HepG2 (cell line): ENCODE measurements around the gene TP53BP2. TPM values are rescaled to one million over a fixed set of nuclear protein-coding genes. Genes with fewer than 3 reads are reported as not detected.

Source experiments
- ATAC-seq: fragments of 200-7000 bp; cut with Tn5 transposase; 3 replicates; pipeline ENCODE4 v1.9.1; 2020; ENCODE audit warnings: mild to moderate bottlenecking, moderate library complexity
- BruUV-seq: library from RNA; stranded (reverse); fragments of 400-500 nt; replicated peaks from 2 replicates; lab custom pipeline; 2021; lab: Mats Ljungman, UMichigan
- CTCF ChIA-PET: fragments of 300-600 bp; formaldehyde crosslinking; extraction: SDS; loops from one replicate; lab custom pipeline; 2021; ENCODE audit warnings: low total read pairs, inconsistent platforms, low intra/inter-chr PET ratio; lab: Yijun Ruan, JAX
- POLR2A ChIA-PET: fragments of 350-600 bp; sonication (Branson Sonifier 250); formaldehyde crosslinking; loops from one replicate; lab custom pipeline; 2020; ENCODE audit warnings: antibody characterized with exemption, inconsistent platforms; lab: Yijun Ruan, JAX
- DNase-seq: peaks from one replicate; pipeline ENCODE4 v3.0.0-alpha.2; 2015; ENCODE audit warnings: low spot score
- FAIRE-seq: peaks from 3 replicates; lab custom pipeline; 2011; peaks lifted over from hg19 to GRCh38; lab: Jason Lieb, UNC
- H2AFZ ChIP-seq: one replicate; pipeline ENCODE4 v1.6.1; 2011; ENCODE audit warnings: low read length, inconsistent platforms
- H3K27ac ChIP-seq: fragments of 300-600 bp; 3 replicates; pipeline ENCODE4 v1.8.0; 2011; ENCODE audit warnings: mixed run types, mild to moderate bottlenecking, mixed read lengths, low read length, inconsistent platforms; ENCODE audit not compliant: insufficient read depth; ENCODE audit errors: extremely low read length
- H3K27me3 ChIP-seq, 2 experiments: fragments of 200-600 bp in 1 of 2; 2 replicates in 1 of 2; 3 replicates in 1 of 2; pipeline versions ENCODE4 v1.6.0 to v1.8.0; 2011; ENCODE audit warnings: low read length in 2 of 2, mild to moderate bottlenecking in 2 of 2, moderate library complexity in 2 of 2, inconsistent platforms in 1 of 2; ENCODE audit not compliant: insufficient read depth in 2 of 2, control insufficient read depth in 1 of 2
- H3K36me3 ChIP-seq, 2 experiments: fragments of 200-600 bp in 1 of 2; replicated peaks in 1 of 2; 2 replicates in 1 of 2; 3 replicates in 1 of 2; pipeline versions ENCODE4 v1.5.1 to v1.8.0; 2011; ENCODE audit warnings: low read length in 2 of 2, inconsistent platforms in 1 of 2; ENCODE audit not compliant: insufficient read depth in 2 of 2, control insufficient read depth in 1 of 2
- H3K4me1 ChIP-seq: 2 replicates; pipeline ENCODE4 v1.5.1; 2012; ENCODE audit warnings: low read length, inconsistent platforms; ENCODE audit not compliant: insufficient read depth
- H3K4me2 ChIP-seq: 2 replicates; pipeline ENCODE4 v1.6.0; 2011; ENCODE audit warnings: low read depth, low read length, inconsistent platforms
- H3K4me3 ChIP-seq, 3 experiments: fragments of 200-600 bp in 1 of 3; sonication (generic), shearing (Covaris generic) in 1 of 3; replicated peaks in 1 of 3; 2 replicates each; pipeline ENCODE4 v1.5.1; 2011 to 2016; ENCODE audit warnings: low read length in 3 of 3, inconsistent platforms in 2 of 3, low read depth in 2 of 3, mild to moderate bottlenecking in 2 of 3, control low read depth in 1 of 3, mixed read lengths in 1 of 3; ENCODE audit not compliant: insufficient read depth in 1 of 3
- H3K79me2 ChIP-seq: one replicate; pipeline ENCODE4 v1.6.1; 2011; ENCODE audit warnings: low read length, inconsistent platforms; ENCODE audit not compliant: insufficient read depth
- H3K9ac ChIP-seq: 2 replicates; pipeline ENCODE4 v1.6.0; 2011; ENCODE audit warnings: mild to moderate bottlenecking, low read depth, low read length, inconsistent platforms; ENCODE audit not compliant: insufficient read depth
- H3K9me3 ChIP-seq: 2 replicates; pipeline ENCODE4 v1.5.1; 2012; ENCODE audit warnings: mild to moderate bottlenecking, low read length
- H4K20me1 ChIP-seq: 2 replicates; pipeline ENCODE4 v1.6.0; 2011; ENCODE audit warnings: inconsistent platforms, mild to moderate bottlenecking, low read length, moderate library complexity; ENCODE audit not compliant: insufficient read depth
- AGO1 ChIP-seq: fragments of 200-400 bp; formaldehyde crosslinking; IDR thresholded peaks from 2 replicates; pipeline ENCODE4 v1.6.1; 2017; ENCODE audit warnings: mild to moderate bottlenecking, low read depth, low read length, moderate library complexity; ENCODE audit not compliant: poor library complexity, severe bottlenecking
- CAMTA2 ChIP-seq: sonication (generic); formaldehyde crosslinking; IDR thresholded peaks from 2 replicates; pipeline ENCODE4 v1.4.0; 2020; ENCODE audit warnings: mild to moderate bottlenecking, missing genetic modification reagents, borderline replicate concordance
- HES4 ChIP-seq: sonication (generic); formaldehyde crosslinking; IDR thresholded peaks from 2 replicates; pipeline ENCODE4 v1.9.0; 2021; ENCODE audit warnings: mild to moderate bottlenecking, missing genetic modification reagents, borderline replicate concordance
- MIER2 ChIP-seq: IDR thresholded peaks from 2 replicates; pipeline ENCODE4 v1.6.1; 2016; ENCODE audit warnings: missing biosample characterization, missing genetic modification reagents
- MLX ChIP-seq: IDR thresholded peaks from 2 replicates; pipeline ENCODE4 v1.6.1; 2016
- MTA1 ChIP-seq: sonication (generic); formaldehyde crosslinking; IDR thresholded peaks from 2 replicates; pipeline ENCODE4 v1.4.0; 2020; ENCODE audit warnings: missing genetic modification reagents, mild to moderate bottlenecking, borderline replicate concordance
- MYPOP ChIP-seq: sonication (generic); formaldehyde crosslinking; IDR thresholded peaks from 2 replicates; pipeline ENCODE4 v1.8.1; 2023; ENCODE audit warnings: mild to moderate bottlenecking, moderate library complexity, missing genetic modification reagents
- RBM22 ChIP-seq: fragments of 200-400 bp; formaldehyde crosslinking; optimal IDR thresholded peaks from 2 replicates; pipeline ENCODE3; 2017; ENCODE audit warnings: mild to moderate bottlenecking, low read length, moderate library complexity
- ZNF17 ChIP-seq: sonication (generic); formaldehyde crosslinking; IDR thresholded peaks from 2 replicates; pipeline ENCODE4 v1.5.0; 2020; ENCODE audit warnings: mild to moderate bottlenecking, missing genetic modification reagents
- ZNF260 ChIP-seq: sonication (generic); formaldehyde crosslinking; IDR thresholded peaks from 2 replicates; pipeline ENCODE4 v1.4.0; 2020; ENCODE audit warnings: missing genetic modification reagents, low read depth, mild to moderate bottlenecking, borderline replicate concordance
- ZNF687 ChIP-seq: sonication (generic); formaldehyde crosslinking; IDR thresholded peaks from 2 replicates; pipeline ENCODE4 v1.5.1; 2020; ENCODE audit warnings: mild to moderate bottlenecking, missing genetic modification reagents, moderate library complexity
- WGBS: methylation state at CpG from one replicate; pipeline ENCODE4 v1.1.6; 2017; ENCODE audit warnings: low lambda C conversion rate; 5-methylcytosine and 5-hydroxymethylcytosine counted together
- in situ Hi-C: cut with HindIII; loops from 2 replicates; pipeline ENCODE4 v1.10.0; 2017; ENCODE audit warnings: low pct_unique_long_range_greater_than_20kb; ENCODE audit not compliant: extremely low pct_ligation_motif_present
- intact Hi-C: fragments of 100-400 bp; cut with micrococcal nuclease; formaldehyde crosslinking; loops from one replicate; pipeline ENCODE4 v1.10.0; 2022; ENCODE audit not compliant: unreplicated experiment
- polyA plus RNA-seq, 8 experiments: library from polyadenylated mRNA; depleted of rRNA in 3 of 8; stranded (reverse) in 7 of 8; unstranded in 1 of 8; fragments of >200 nt; fragmentation: Illumina TruSeq in 4 of 8; extraction: Trizol in 4 of 8; gene quantifications; 2 replicates each; pipeline versions ENCODE4 v1.2.1 to v1.2.3, GENCODE V29; 2011 to 2016; ENCODE audit warnings: low read depth in 4 of 8, missing spikeins in 1 of 8, mixed read lengths in 1 of 8; ENCODE audit not compliant: insufficient read depth in 1 of 8
- total RNA-seq, 5 experiments: library from RNA; depleted of rRNA; stranded (reverse); fragments of >200 nt; fragmentation: Illumina TruSeq; extraction: Trizol; gene quantifications; 2 replicates each; pipeline ENCODE4 v1.2.3, GENCODE V29; 2016; ENCODE audit warnings: low read depth in 1 of 5
- TF ChIP-seq, protein P1 (sequence below): sonication (generic); formaldehyde crosslinking; IDR thresholded peaks from 2 replicates; pipeline ENCODE4 v1.4.0; 2020; ENCODE audit warnings: missing genetic modification reagents; ENCODE audit errors: not compliant biosample characterization

TP53BP2 gene
- total and polyA plus RNA-seq, 2 of the 13 experiments (the other 11 are each of a cell fraction or from before 2014, with no cell fraction given): 10.0 to 14.0 TPM

DNA sequence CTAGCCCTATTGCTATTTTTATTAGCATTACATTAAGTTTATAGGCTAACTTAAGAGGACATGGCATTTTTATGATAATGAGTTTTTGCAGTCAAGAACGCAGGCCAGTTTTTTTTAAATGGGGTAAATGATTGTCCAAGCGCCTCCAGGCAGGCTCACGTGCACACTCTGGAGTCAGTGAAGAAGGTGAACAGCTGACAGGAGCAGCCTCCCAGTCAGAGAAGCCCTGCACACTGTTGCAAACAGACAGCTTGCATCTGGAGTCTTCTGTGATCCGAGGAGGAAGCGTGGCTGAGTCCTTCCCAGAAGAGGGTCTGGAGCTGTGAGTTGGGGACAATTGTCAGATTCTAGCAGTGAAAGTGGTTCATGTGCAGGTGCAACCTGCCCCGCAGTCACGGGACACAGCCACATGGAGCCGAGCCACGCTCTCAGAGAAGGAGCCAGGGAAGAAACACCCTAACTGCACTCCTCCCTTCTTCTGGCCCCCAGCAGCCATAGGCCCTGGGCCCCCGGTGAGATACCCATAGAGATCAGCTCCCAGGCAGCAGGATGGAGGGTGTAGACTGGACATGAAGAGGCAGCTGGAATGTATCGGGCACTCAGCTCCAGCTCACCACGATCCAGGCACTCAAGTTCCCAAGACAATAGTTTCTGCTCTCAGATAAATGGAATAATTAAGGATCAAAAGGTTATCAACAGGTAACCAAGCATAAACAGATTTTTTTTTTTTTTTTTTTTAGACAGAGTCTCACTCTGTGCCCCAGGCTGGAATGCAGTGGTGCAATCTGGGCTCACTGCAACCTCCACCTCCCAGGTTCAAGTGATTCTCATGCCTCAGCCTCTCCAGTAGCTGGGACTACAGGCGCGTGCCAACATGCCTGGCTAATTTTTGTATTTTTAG is 107.0 kb downstream of the TP53BP2 start:
- no peaks in the 10 kb centered on the region for H3K36me3 ChIP-seq
- H3K27me3 ChIP-seq: no peaks in the 10 kb centered on the region
- no peak for DNase-seq
- H4K20me1 ChIP-seq: no peaks in the 10 kb centered on the region
- intact Hi-C loops (no loop called here), in situ Hi-C loops (no loop called here)
- TF ChIP-seq RBM22: no peak
- TF ChIP-seq ZNF17 (CRISPR knock-in tag): no peak
- no peak for TF ChIP-seq ZNF687 (CRISPR knock-in tag)
- no peak for TF ChIP-seq MLX (CRISPR knock-in tag)
- no peak for TF ChIP-seq HES4
- TF ChIP-seq MYPOP: no peak
- no peak for TF ChIP-seq MTA1 (CRISPR knock-in tag)
- TF ChIP-seq, protein P1, sequence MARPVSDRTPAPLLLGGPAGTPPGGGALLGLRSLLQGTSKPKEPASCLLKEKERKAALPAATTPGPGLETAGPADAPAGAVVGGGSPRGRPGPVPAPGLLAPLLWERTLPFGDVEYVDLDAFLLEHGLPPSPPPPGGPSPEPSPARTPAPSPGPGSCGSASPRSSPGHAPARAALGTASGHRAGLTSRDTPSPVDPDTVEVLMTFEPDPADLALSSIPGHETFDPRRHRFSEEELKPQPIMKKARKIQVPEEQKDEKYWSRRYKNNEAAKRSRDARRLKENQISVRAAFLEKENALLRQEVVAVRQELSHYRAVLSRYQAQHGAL (CRISPR knock-in tag): no peak
- TF ChIP-seq ZNF260 (CRISPR knock-in tag): no peak
- TF ChIP-seq AGO1: no peak
- no peak for TF ChIP-seq MIER2 (CRISPR knock-in tag)
- TF ChIP-seq CAMTA2 (CRISPR knock-in tag): no peak
- WGBS: 94% methylated on average over 7 of the region's 14 CpGs
- no peaks in the 10 kb centered on the region for H3K9me3 ChIP-seq
- no peak overlapping the region for H3K4me2 ChIP-seq
- no peak overlapping the region for H3K27ac ChIP-seq
- POLR2A ChIA-PET: no interaction called here
- FAIRE-seq: no peak
- no peaks in the 10 kb centered on the region for H3K79me2 ChIP-seq
- CTCF ChIA-PET: no interaction called here
- no peak overlapping the region for H3K9ac ChIP-seq
- no peak for ATAC-seq
- no TSS peak for BruUV-seq
- no peaks in the 10 kb centered on the region for H3K4me1 ChIP-seq
- H3K4me3 ChIP-seq: no peak overlapping the region
- H2AFZ ChIP-seq: no peak overlapping the region
